HG03066 (cell line): ENCODE results near the gene KBTBD4.

Experiments used
- ATAC-seq: cut with Tn5 transposase; IDR thresholded peaks from one replicate; pipeline ENCODE4 v1.9.1; 2021; ENCODE audit warnings: low read depth; ENCODE audit not compliant: unreplicated experiment

Gene KBTBD4

DNA sequence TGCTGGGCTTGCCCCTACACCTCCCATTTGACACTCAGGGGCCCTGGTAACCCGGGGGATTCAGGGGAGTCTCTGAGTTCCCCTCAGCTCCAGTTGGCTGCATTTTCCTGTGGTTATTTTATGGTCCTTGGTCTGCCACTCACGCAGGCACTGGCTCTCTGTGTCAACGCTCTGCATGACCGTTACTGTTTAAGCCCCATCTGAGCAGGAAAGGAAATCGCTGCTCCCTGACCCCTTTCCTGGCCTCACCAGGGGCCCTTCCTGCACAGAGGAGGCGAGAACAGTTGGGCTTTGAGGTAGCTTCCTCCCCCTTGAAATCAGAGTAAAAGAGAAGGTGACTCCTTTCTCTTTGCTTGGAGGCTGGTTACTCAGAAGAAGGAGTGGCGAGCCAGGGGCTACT, 13.0 kb upstream of the KBTBD4 start:
- ATAC-seq, result no peak

DNA sequence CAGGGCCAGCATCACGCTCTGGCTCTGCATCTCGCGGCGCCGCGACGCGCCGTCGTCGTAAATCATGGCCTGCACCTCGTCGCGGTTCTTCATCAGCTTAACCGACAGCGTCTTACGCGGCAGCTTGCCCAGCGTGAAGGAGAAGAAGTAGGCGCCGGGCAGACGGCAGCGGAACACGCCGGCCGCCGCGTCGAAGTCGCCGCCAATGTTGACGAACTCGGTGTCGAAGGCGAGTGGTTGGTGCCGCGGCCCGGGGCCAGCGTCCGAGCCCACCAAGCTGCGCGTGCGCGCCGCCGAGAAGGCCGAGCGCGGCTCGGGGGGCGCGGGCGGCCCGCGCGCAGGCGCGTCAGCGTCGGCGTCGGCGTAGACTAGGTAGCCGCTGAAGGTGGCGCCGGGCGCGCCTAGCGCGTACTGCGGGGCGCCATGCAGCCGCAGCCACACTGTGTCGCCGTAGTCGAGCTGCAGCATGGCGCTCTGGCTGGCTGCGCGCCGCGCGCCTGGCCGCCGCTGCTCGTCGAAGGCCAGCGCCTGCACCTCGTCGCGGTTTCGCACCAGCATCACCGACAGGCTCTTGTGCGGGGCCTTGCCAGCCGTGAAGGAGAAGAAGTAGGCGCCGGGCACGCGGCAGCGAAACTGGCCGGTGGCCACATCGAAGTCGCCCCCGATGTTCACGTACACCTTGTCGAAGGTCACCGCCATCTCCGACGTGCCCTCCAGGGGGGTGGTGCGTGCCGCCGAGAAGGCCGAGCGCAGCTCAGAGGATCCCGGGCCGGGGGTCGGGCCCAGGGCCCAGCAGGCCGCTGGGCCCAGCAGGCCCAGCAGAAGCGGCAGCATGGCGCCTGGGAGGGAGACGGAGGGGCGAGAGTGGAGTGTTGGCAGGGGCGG, 11.4 kb upstream of the KBTBD4 start:
- ATAC-seq, result no peak

DNA sequence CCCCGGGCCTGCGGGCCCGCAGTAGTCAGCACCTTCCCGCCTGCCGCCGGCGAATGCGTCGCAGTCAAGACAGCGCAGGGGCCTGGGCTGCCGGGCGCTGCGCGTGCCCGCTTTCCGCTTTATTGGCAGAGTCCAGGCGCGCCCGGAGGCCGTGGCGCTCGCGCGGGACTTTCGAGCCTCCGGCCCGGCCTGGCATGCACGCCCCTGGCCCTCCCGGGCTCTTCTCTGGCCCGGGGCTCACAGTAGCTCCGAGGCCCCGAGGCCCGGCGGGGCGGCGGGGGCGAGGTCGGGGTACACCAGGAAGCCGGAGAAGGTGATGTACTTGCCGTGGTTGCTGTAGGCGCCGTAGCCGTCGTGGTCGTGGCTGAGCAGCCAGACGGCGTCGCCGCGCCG, 10.8 kb upstream of the KBTBD4 start:
- ATAC-seq, result no peak

DNA sequence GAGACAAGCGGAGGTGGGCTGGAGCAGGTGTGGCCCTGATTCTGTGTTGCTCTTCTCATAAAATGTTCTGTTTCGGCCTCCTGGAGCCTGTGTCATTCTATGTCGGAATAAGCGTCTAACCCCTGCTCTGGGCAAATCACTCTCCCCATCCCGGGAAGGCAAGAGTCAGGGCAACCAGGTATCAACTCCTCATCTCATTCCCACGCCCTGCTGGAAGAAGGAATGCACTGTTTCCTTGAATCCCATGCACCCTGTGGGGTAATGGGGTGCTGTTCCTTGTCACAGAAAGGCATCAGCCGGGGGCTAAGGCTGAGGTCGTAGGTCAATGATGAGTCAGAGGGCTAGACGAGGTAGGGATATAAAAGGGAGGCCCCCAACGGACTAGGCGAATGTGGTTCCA, 10.3 kb upstream of the KBTBD4 start:
- ATAC-seq, result no peak

DNA sequence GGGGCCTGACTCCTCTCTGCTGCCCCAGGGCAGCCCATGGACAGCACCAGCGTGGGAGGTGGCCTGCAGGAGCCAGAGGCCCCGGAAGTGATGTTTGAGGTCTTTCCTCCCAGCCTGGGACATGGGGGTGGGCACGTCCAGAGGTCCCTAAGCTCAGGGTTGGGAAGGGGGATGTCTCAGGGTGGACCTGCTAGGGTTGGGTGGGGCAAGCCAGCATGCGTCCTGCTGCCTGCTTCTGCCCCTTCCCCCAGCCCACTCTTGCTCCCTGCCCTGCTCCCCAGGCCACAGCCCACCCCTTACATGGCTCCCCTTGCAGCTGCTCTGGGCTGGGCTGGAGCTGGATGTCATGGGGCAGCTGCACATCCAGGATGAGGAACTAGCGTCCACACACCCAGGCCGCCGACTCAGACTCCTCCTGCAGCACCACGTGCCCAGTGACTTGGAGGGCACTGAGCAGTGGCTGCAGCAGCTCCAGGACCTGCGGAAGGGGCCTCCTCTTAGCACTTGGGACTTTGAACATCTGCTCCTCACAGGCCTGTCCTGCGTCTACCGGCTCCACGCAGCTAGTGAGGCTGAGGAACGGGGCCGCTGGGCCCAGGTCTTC, 9.1 kb upstream of the KBTBD4 start:
- ATAC-seq, result no peak

DNA sequence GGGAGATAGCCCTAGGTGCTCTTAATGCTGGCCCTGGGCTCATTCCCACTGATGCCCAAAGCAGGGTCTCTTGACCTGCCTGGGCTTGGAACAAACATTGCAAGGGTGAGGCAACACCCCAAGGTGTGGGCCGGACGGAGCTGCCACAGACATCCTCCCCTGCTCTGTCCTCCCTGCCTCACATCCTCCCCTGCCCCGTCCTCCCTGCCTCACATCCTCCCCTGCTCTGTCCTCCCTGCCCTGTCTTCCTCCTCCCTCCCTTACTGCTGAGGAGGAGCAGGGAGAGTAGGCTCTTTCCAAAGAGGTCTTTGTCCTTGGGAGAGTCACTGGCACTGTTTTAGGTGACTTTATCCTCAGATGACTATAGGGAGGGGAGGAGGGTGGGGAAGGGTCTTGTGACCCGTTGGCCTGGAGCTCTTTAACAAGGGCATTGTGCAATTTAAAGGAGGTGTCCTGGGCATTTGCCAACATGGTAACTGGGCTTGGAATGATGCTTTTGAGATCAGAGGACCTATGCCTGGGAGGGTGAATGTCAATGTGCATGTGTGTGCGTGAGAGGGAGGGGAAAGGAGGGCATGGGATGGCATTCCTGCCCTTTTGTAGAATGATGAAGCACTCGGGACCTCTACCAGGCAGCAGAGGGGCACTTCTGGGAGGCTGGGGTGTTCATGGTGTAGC, 8.4 kb upstream of the KBTBD4 start:
- no peak for ATAC-seq

DNA sequence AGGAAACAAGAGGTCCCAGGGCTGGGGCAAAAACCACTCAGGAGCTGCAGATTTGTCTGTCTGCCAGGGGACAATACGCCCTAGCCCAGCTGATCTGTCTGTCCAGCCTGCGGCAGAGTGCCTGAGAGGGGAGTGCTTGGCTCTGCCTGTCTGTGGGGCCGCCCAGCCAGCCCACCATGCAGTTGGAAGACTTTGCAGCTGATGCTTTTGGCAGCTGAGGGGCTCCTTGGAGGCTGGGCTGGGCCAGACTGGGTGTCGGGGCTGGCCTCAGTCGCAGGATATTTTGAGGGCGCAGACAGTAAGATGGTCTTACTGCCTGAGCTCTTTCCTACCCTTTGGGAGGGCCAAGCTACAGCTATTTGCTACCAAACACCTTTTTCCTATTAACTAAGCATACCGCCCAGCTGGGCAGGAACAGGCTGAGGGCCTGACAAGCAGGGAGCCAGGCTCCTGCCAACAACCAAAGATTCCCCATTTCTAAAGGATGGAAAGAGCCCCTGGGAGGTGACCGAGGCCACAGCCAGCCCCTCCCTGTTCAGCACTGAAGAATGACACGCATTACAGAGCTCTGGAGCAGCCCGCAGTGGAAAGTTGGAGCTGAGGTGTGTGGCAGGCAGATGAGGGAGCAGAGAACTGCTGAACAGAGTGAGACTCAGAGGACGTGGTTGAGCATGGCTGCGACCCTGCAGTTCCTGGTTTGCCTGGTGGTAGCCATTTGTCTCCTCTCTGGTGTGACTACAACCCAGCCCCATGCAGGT, 7.5 kb upstream of the KBTBD4 start, which contains the start of gene FAM180B:
Gene FAM180B, plus strand, starts transcription at position 581 of the 758 bp plus-strand sequence. Its CDS starts 91 bp downstream, at position 672.
- ATAC-seq, result no peak

DNA sequence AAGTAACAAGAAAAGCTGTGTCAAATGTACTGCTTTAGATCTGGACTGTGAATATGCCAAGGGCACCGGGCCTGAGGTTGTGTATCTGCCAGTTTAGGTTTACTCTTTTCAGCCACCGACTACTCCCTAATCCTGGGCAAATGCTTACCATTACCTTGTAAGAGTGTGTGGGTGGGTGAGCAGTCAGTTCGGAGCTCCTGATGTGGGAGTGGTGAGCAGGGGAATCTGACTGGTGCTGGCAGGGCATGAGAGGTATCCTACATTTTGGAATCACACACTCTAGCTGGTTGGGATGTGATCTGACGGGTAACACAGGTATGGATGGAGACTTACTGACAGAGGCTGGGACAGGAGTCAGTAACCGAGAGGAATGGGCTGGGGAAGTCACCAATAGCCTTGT, 5.1 kb upstream of the KBTBD4 start:
- ATAC-seq, result no peak

DNA sequence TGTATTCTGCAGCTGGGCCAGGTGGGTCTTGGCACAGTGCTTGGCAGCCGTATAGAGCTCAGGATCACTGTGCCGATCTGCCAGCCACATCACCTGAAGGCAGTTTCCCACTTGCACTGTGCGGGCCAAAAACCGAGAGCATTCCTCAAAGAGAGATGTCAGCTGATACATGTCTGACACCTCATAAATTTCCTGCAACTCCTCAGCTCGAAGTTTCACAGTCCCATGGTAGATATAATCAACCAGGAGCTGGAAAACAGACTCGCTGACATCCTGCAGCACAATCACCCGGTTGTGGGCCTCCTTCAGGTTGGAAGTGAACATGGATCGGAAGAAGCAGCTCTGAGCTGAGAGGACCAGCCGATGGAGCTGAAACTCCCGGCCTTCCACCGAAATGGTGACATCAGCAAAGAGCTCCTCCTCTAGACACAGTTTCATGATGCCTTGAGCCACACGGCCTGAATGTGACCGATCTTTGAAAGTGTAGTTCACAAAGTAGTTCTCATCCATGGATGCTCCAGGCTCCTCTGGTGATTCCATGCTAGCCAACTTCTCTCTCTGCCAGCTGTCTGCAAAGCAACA, 1.2 kb downstream of the KBTBD4 start:
- no peak for ATAC-seq

DNA sequence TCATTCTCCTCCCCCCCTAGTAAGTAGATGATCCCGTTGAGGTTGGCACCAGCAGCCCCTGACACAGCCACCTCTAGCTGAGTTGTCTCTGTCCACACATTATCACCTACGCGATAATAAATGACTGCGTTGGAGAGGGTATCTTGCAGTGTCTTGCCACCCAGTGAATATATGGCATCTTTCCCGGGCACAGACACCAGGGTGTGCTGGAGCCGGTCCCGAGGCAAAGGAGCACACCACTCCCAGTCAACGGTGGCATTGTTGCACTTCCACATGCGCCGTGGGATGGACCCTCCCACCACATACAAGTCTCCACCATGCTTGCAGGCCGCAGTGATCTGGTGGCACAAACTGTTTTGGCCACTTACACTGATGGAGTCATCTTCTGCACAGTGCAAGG, 5.4 kb downstream of the KBTBD4 start:
- no peak for ATAC-seq

DNA sequence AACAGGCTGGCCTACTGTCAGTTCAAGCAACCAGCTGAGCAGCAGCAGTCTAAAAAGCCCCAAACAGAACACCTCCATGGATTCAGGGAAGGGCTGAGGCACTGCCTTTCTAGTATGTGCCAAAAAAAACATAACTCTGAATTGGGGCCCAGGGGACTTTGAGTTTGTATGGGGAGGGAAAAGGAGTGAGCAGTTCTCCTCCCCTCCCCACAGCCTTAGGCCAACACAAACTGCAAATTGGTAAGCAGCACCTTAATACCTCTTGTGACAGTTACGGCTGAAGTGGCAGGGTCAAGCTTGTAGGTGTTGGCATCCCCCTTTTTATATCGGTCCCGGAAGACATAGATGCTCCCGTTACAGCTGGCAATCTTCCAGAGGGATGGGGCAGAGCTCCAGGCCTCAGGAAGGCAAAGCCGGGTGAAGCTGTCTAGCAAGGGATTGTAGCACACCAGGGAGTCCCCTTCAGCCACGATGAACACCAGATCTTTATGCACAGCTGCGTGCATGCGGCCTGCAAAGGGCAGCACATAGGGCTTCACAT, 6.0 kb downstream of the KBTBD4 start:
- ATAC-seq, result no peak

DNA sequence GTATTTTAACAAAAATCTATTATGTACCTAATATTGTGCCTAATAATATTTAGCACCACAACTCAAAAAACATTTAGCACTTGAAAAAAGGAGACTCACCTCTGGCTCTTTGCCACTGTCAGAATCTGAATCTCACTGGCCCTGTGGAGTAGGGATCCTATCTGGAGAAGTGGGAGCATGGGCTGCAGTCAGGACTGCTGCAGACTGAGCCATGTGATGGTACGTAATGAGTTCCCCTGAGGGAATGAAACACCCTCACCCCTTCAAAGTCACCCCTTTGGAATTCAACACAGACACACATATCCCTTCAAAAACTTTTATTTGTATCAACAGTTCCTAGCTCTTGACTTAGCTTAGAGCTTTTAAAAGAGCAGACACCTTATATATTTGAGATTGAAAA, 6.9 kb downstream of the KBTBD4 start:
- ATAC-seq, result no peak

DNA sequence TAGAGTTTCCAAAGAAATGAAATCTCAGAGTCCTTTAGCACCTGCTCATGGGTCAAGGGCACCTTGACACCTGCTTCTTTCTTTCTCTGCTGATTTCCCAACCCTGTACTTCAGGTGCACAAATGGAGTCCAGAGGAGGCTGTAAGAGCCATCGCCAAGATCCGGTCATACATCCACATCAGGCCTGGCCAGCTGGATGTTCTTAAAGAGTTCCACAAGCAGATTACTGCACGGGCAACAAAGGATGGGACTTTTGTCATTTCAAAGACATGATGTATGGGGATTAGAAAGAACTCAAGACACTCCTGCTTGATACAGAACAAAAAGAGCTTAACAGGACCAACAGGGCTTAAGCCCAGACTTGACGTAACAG, 7.4 kb downstream of the KBTBD4 start:
- no peak for ATAC-seq

DNA sequence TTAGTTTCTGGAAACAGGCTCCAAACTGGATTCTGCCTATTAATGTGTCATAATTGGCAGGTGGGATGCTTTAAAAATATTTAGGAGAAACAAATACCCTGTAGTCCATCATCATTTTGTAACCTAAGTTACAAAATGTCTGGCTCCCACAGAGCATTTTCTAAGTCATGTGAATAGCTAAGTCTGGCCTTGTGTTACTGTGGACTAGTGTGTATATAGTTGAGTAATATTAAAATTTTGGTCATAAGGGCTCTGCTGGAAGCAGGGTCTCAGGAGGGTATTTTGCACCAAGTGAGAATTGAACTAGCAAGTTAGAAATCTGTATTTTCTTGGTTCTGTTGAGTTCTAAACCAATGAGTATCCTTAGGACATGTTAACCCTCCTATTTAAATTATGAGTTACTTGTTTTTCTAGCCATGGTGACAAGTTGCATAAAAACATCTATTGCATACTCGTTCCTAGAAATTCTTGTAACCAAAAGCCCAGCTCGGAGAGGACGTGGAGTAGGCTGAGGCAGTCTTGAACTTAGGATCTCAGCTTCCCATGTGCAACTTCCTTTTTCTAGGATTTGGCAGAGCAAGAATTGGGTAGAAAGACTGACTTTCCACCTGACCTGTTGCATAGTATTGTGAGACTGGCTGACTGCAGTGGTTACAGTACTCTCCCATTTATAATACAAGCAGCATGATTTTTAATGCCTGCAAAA, 8.0 kb downstream of the KBTBD4 start:
- ATAC-seq, result no peak

DNA sequence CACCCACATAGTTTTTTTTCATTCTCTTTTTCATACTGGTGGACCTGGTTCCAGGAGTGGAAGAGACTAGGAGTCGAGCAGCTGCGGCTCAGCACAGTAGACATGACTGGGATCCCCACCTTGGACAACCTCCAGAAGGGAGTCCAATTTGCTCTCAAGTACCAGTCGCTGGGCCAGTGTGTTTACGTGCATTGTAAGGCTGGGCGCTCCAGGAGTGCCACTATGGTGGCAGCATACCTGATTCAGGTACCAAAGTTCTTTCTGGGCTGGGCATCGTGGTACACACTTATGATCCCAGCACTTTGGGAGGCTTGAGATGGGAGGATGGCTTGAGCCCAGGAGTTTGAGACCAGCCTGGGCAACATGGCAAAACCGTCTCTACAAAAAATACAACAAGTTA, 9.1 kb downstream of the KBTBD4 start:
- ATAC-seq, result no peak

DNA sequence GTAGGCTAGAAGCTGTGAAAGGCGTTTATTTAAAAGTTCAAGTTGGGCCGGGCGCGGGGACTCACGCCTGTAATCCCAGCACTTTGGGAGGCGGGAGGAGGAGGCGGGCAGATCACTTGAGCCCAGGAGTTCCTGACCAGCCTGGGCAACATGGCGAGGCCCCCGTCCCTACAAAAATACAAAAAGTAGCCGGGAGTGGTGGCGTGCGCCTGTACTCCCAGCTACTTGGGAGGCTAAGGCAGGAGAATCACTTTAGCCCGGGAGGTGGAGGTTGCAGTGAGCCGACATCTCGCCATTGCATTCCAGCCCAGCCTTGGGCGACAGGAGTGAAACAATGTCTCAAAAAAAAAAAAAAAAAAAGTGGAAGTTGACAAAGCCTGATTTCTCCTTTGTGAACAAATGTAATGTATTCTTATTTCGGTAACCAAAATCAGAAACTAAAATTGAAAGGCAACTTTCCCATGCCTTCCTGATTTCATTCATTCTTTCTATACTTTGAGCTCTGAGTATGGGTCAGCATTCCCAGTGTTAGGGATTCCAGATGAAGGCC, 12.5 kb downstream of the KBTBD4 start:
- no peak for ATAC-seq

DNA sequence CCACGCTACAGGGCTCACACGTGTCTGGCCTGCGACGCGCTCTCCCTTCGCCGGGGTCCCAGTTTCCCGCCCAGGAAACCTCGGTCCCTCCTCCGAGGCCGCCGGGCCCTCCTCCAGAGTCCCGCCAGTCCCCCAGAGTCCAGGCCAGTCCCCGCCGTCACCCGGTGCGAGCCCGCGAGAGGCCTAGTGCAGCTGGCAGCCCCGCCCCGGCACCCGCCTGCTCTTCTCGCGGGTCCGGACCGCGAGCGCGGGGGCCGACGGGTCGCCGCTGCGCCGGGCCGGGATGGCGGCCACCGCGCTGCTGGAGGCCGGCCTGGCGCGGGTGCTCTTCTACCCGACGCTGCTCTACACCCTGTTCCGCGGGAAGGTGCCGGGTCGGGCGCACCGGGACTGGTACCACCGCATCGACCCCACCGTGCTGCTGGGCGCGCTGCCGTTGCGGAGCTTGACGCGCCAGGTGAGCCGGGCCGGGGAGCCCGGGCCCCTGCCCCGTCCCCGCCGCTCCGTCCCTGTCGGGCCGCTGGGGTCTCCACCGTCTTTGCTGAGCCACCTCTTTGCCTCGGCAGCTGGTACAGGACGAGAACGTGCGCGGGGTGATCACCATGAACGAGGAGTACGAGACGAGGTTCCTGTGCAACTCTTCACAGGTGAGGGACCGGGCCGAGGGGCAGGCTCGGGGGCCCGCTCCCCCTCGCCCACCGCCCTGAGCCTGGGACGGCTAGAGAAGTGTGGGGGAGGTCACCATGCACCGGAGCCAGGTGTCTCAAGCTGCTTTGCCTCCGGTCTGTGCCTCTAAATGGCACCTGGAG, 13.2 kb downstream of the KBTBD4 start, which contains the start of gene PTPMT1:
Gene PTPMT1, plus strand, starts transcription at position 260 of the 809 bp plus-strand sequence. Its CDS starts 24 bp downstream, at position 284.
- peak; percentile 90 for ATAC-seq

DNA sequence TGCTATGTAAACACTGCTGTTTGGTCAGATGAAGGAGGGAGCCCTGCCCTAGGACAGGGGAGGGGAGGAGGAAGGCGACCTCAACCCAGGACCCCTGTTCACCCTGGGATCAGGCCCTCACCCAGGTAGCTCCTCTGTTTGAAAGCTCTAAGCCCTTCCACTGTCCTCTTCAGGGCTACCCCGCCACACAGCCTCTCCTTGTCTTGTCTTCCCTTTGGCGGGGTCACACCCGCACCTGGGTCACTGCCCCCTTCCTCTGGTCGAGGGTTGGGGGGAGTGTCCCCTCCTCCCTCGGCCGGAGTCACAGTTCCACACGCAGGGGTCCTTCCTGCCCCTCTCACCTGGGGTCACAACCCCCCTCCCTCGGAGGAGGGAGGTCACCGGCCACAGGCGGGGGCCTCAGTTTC, 13.8 kb downstream of the KBTBD4 start:
- no peak for ATAC-seq
